A549 (cell line): Measurements from ENCODE around the gene AGBL4.

ENCODE experiments used
- CEBPB ChIP-seq, 2 experiments: fragments of >200 bp in 1 of 2; sonication (Bioruptor Twin) in 1 of 2; formaldehyde crosslinking in 1 of 2; IDR thresholded peaks; 2 replicates each; pipeline ENCODE4 v1.6.1; 2012 to 2016
- CTCF ChIP-seq: fragments of >200 bp; sonication (Bioruptor Twin); formaldehyde crosslinking; IDR thresholded peaks from 3 replicates; pipeline ENCODE4 v1.5.1; 2016
- RAD21 ChIP-seq, 2 experiments: fragments of >200 bp in 1 of 2; sonication (Bioruptor Twin) in 1 of 2; formaldehyde crosslinking in 1 of 2; IDR thresholded peaks in 1 of 2; conservative IDR thresholded peaks in 1 of 2; 2 replicates in 1 of 2; 3 replicates in 1 of 2; pipeline ENCODE4 v1.6.1; 2012 to 2018; ENCODE audit warnings: inconsistent platforms in 1 of 2
- RCOR1 ChIP-seq: fragments of 150-350 bp; IDR thresholded peaks from 2 replicates; pipeline ENCODE4 v1.6.1; 2014; ENCODE audit warnings: antibody characterized with exemption, low read length, low read depth
- TF ChIP-seq, protein P1 (sequence below): fragments of 450-650 bp; IDR thresholded peaks from 2 replicates; pipeline ENCODE4 v1.6.1; 2014; ENCODE audit warnings: antibody characterized with exemption
- TF ChIP-seq, protein P2 (sequence below): IDR thresholded peaks from 2 replicates; pipeline ENCODE4 v1.6.1; 2012

GRCh38 chr1:49864581-49864980, 159.2 kb downstream of the AGBL4 start:
- TF ChIP-seq, protein P1, sequence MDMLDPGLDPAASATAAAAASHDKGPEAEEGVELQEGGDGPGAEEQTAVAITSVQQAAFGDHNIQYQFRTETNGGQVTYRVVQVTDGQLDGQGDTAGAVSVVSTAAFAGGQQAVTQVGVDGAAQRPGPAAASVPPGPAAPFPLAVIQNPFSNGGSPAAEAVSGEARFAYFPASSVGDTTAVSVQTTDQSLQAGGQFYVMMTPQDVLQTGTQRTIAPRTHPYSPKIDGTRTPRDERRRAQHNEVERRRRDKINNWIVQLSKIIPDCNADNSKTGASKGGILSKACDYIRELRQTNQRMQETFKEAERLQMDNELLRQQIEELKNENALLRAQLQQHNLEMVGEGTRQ: no peak
- TF ChIP-seq, protein P2, sequence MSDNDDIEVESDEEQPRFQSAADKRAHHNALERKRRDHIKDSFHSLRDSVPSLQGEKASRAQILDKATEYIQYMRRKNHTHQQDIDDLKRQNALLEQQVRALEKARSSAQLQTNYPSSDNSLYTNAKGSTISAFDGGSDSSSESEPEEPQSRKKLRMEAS: no peak
- TF ChIP-seq RCOR1 (no peak), RAD21 (conservative IDR thresholded peaks at IDR 0.05 in 1 of 2, IDR thresholded peaks at IDR 0.05 in 1 of 2) (no peak), CTCF (no peak), CEBPB (IDR thresholded peaks at IDR 0.05) (no peak)
